ENCODE results near the gene GPR107.
A peak's percentile ranks its signal among the peaks of the same experiment; 100 is the strongest.
"Not testable (repeated sequence)": the region's sequence is repeated elsewhere in the genome, so short reads cannot be mapped to it uniquely, and the experiment has no call there.

Gene GPR107

GRCh38 chr9:130018265-130018664 is 35.4 kb upstream of the GPR107 start:
- Histone ChIP-seq H3K79me1 (ENCODE audit: low read length) (peaks cover under 1% of the 10 kb centered on the region), H3K23ac (ENCODE audit: low read length) (no peak overlapping the region), H2BK120ac (ENCODE audit: low read depth, low read length) (no peak overlapping the region), H2AK5ac (ENCODE audit: low read length) (no peak overlapping the region), H2BK15ac (replicated peaks; ENCODE audit: low read depth) (no peak overlapping the region), H3K4me1 (ENCODE audit: control insufficient read depth, low read depth, low read length) (no peaks in the 10 kb centered on the region), H3K9ac (ENCODE audit: low read length) (no peak overlapping the region), H3K27ac (ENCODE audit: low read depth, low read length) (no peak overlapping the region), H3K79me2 (ENCODE audit: control insufficient read depth, insufficient read depth, low read length) (no peaks in the 10 kb centered on the region), H3K18ac (ENCODE audit: low read length) (no peak overlapping the region), H3K4me2 (ENCODE audit: low read length) (no peak overlapping the region), H2BK5ac (ENCODE audit: low read length) (no peak overlapping the region), H3K4ac (ENCODE audit: low read depth, low read length) (no peak overlapping the region), H3K27me3 (ENCODE audit: insufficient read depth, low read length, poor library complexity) (no peaks in the 10 kb centered on the region), H3K36me3 (ENCODE audit: control insufficient read depth, insufficient read depth, low read length) (no peaks in the 10 kb centered on the region), H3K56ac (ENCODE audit: low read length) (no peak overlapping the region), H3K4me3 (ENCODE audit: low read length) (no peak overlapping the region), H4K5ac (ENCODE audit: low read length) (no peak overlapping the region), H4K8ac (ENCODE audit: low read depth, low read length) (no peak overlapping the region)
- DNase-seq: no peak
- WGBS (ENCODE audit: extremely low coverage, insufficient coverage, low lambda C conversion rate): no CpG with 5 or more reads among the region's 4 CpGs

DNA sequence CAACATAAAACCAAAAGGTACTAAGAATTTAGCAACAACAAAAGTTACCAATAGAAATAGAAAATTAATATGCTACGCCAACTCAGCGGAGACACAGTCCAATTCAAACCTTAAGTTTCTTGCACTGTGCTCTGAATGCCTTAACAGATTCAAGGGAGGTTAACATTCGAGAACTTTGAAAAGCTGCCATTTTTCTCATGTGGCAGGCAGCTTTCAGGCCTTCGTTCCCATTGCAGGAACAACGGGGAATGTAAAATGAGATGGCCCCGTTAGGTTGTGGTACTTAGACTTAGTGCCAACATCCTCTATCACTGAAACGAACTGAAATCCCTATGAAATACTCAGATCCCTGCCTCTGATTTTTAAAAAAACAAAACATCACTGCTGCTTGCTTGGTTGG is 33.1 kb upstream of the GPR107 start:
- Histone ChIP-seq H3K4me1 (ENCODE audit: control insufficient read depth, low read depth, low read length) (no peaks in the 10 kb centered on the region), H3K36me3 (ENCODE audit: control insufficient read depth, insufficient read depth, low read length) (no peaks in the 10 kb centered on the region), H3K4me3 (ENCODE audit: low read length) (no peak overlapping the region), H3K27me3 (ENCODE audit: insufficient read depth, low read length, poor library complexity) (no peaks in the 10 kb centered on the region), H4K5ac (ENCODE audit: low read length) (no peak overlapping the region), H3K56ac (ENCODE audit: low read length) (no peak overlapping the region), H3K79me1 (ENCODE audit: low read length) (peaks cover 1% of the 10 kb centered on the region), H4K8ac (ENCODE audit: low read depth, low read length) (no peak overlapping the region), H3K27ac (ENCODE audit: low read depth, low read length) (no peak overlapping the region), H3K4me2 (ENCODE audit: low read length) (no peak overlapping the region), H3K4ac (ENCODE audit: low read depth, low read length) (no peak overlapping the region), H2BK15ac (replicated peaks; ENCODE audit: low read depth) (no peak overlapping the region), H3K23ac (ENCODE audit: low read length) (no peak overlapping the region), H3K18ac (ENCODE audit: low read length) (no peak overlapping the region), H3K79me2 (ENCODE audit: control insufficient read depth, insufficient read depth, low read length) (no peaks in the 10 kb centered on the region), H2AK5ac (ENCODE audit: low read length) (no peak overlapping the region), H2BK5ac (ENCODE audit: low read length) (no peak overlapping the region), H2BK120ac (ENCODE audit: low read depth, low read length) (no peak overlapping the region), H3K9ac (ENCODE audit: low read length) (no peak overlapping the region)
- no peak for DNase-seq
- whole genome bisulfite sequencing (ENCODE audit: extremely low coverage, insufficient coverage, low lambda C conversion rate): no CpG with 5 or more reads among the region's 7 CpGs

GRCh38 chr9:130021123-130021522 is 32.6 kb upstream of the GPR107 start:
- no CpG with 5 or more reads among the region's 2 CpGs for WGBS (ENCODE audit: extremely low coverage, insufficient coverage, low lambda C conversion rate)
- Histone ChIP-seq H2BK5ac (ENCODE audit: low read length) (no peak overlapping the region), H3K4me2 (ENCODE audit: low read length) (no peak overlapping the region), H3K4me3 (ENCODE audit: low read length) (no peak overlapping the region), H3K79me2 (ENCODE audit: control insufficient read depth, insufficient read depth, low read length) (no peaks in the 10 kb centered on the region), H3K9ac (ENCODE audit: low read length) (no peak overlapping the region), H3K79me1 (ENCODE audit: low read length) (peaks cover 1% of the 10 kb centered on the region), H3K27ac (ENCODE audit: low read depth, low read length) (no peak overlapping the region), H4K8ac (ENCODE audit: low read depth, low read length) (no peak overlapping the region), H3K4me1 (ENCODE audit: control insufficient read depth, low read depth, low read length) (no peaks in the 10 kb centered on the region), H3K23ac (ENCODE audit: low read length) (no peak overlapping the region), H2BK120ac (ENCODE audit: low read depth, low read length) (no peak overlapping the region), H3K56ac (ENCODE audit: low read length) (no peak overlapping the region), H3K36me3 (ENCODE audit: control insufficient read depth, insufficient read depth, low read length) (no peaks in the 10 kb centered on the region), H2AK5ac (ENCODE audit: low read length) (no peak overlapping the region), H2BK15ac (replicated peaks; ENCODE audit: low read depth) (no peak overlapping the region), H3K18ac (ENCODE audit: low read length) (no peak overlapping the region), H3K4ac (ENCODE audit: low read depth, low read length) (no peak overlapping the region), H3K27me3 (ENCODE audit: insufficient read depth, low read length, poor library complexity) (no peaks in the 10 kb centered on the region), H4K5ac (ENCODE audit: low read length) (no peak overlapping the region)
- DNase-seq: no peak

- not testable (repeated sequence) for H3K79me1 ChIP-seq (ENCODE audit: low read length); H3K4me3 ChIP-seq (ENCODE audit: low read length); H3K4ac ChIP-seq (ENCODE audit: low read depth, low read length); DNase-seq; H2BK120ac ChIP-seq (ENCODE audit: low read depth, low read length); H4K8ac ChIP-seq (ENCODE audit: low read depth, low read length); H2BK5ac ChIP-seq (ENCODE audit: low read length); H3K79me2 ChIP-seq (ENCODE audit: control insufficient read depth, insufficient read depth, low read length); H3K56ac ChIP-seq (ENCODE audit: low read length); H2AK5ac ChIP-seq (ENCODE audit: low read length); H3K27ac ChIP-seq (ENCODE audit: low read depth, low read length); H3K4me2 ChIP-seq (ENCODE audit: low read length); H3K36me3 ChIP-seq (ENCODE audit: control insufficient read depth, insufficient read depth, low read length); H2BK15ac ChIP-seq (replicated peaks; ENCODE audit: low read depth); H3K27me3 ChIP-seq (ENCODE audit: insufficient read depth, low read length, poor library complexity); H3K9ac ChIP-seq (ENCODE audit: low read length); H4K5ac ChIP-seq (ENCODE audit: low read length); H3K18ac ChIP-seq (ENCODE audit: low read length); H3K23ac ChIP-seq (ENCODE audit: low read length); H3K4me1 ChIP-seq (ENCODE audit: control insufficient read depth, low read depth, low read length)
- WGBS (ENCODE audit: extremely low coverage, insufficient coverage, low lambda C conversion rate): no CpG with 5 or more reads among the region's 3 CpGs
Observed at GRCh38 chr9:130021842-130022241, 31.9 kb upstream of the GPR107 start.

GRCh38 chr9:130022566-130023143 is 31.1 kb upstream of the GPR107 start:
- no peak overlapping the region for H3K4me2 ChIP-seq (ENCODE audit: low read length)
- no peak overlapping the region for H3K4ac ChIP-seq (ENCODE audit: low read depth, low read length)
- no peak overlapping the region for H4K8ac ChIP-seq (ENCODE audit: low read depth, low read length)
- H2AK5ac ChIP-seq (ENCODE audit: low read length): no peak overlapping the region
- no peak overlapping the region for H3K9ac ChIP-seq (ENCODE audit: low read length)
- H4K5ac ChIP-seq (ENCODE audit: low read length): no peak overlapping the region
- H2BK120ac ChIP-seq (ENCODE audit: low read depth, low read length): no peak overlapping the region
- no peak overlapping the region for H3K18ac ChIP-seq (ENCODE audit: low read length)
- no peak overlapping the region for H3K23ac ChIP-seq (ENCODE audit: low read length)
- no peak overlapping the region for H3K27ac ChIP-seq (ENCODE audit: low read depth, low read length)
- no CpG with 5 or more reads among the region's 8 CpGs for WGBS (ENCODE audit: extremely low coverage, insufficient coverage, low lambda C conversion rate)
- no peaks in the 10 kb centered on the region for H3K79me2 ChIP-seq (ENCODE audit: control insufficient read depth, insufficient read depth, low read length)
- no peak overlapping the region for H2BK5ac ChIP-seq (ENCODE audit: low read length)
- H3K56ac ChIP-seq (ENCODE audit: low read length): no peak overlapping the region
- no peak overlapping the region for H2BK15ac ChIP-seq (replicated peaks; ENCODE audit: low read depth)
- peaks cover 1% of the 10 kb centered on the region for H3K79me1 ChIP-seq (ENCODE audit: low read length)
- no peak for DNase-seq
- no peak overlapping the region for H3K4me3 ChIP-seq (ENCODE audit: low read length)
- H3K4me1 ChIP-seq (ENCODE audit: control insufficient read depth, low read depth, low read length): no peaks in the 10 kb centered on the region
- no peaks in the 10 kb centered on the region for H3K36me3 ChIP-seq (ENCODE audit: control insufficient read depth, insufficient read depth, low read length)
- H3K27me3 ChIP-seq (ENCODE audit: insufficient read depth, low read length, poor library complexity): no peaks in the 10 kb centered on the region

DNA sequence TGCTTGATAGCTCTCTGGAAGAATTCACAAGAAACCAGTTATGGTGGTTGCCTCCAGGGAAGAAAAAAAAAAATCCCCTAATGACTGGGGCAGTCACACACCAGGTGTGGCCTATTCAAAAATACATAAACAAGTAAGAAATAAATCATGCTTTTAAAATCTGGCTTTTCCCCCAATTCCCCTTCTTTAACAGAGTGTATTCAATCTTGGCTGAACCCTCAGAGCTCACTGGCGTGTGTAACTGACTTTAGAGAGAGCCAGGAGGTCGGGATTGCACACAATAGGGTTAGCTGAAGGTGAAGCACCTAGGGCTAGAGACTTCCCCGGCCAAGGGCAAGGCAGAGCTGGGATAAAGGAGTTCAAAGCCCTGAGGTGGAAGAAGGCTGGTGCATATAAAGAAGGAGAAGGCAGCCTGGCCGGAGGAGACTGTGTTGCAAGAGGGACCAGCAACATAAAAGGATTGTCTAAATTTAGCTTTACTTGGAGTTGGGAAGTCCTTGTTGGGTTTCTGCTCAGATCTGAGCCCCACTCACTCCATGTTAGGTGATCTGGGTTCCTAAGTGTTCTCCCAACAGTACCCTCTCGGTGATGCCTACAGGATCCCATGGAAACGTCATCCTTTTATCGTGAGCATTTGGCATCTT is 30.4 kb upstream of the GPR107 start:
- no peak overlapping the region for H2BK15ac ChIP-seq (replicated peaks; ENCODE audit: low read depth)
- peak; percentile 32 for DNase-seq
- no peaks in the 10 kb centered on the region for H3K79me2 ChIP-seq (ENCODE audit: control insufficient read depth, insufficient read depth, low read length)
- no peaks in the 10 kb centered on the region for H3K36me3 ChIP-seq (ENCODE audit: control insufficient read depth, insufficient read depth, low read length)
- H2BK120ac ChIP-seq (ENCODE audit: low read depth, low read length): no peak overlapping the region
- no peak overlapping the region for H3K4me3 ChIP-seq (ENCODE audit: low read length)
- peaks cover 3% of the 10 kb centered on the region for H3K79me1 ChIP-seq (ENCODE audit: low read length)
- no peak overlapping the region for H3K4ac ChIP-seq (ENCODE audit: low read depth, low read length)
- no peak overlapping the region for H3K27ac ChIP-seq (ENCODE audit: low read depth, low read length)
- WGBS (ENCODE audit: extremely low coverage, insufficient coverage, low lambda C conversion rate): no CpG with 5 or more reads among the region's 7 CpGs
- H2BK5ac ChIP-seq (ENCODE audit: low read length): no peak overlapping the region
- no peak overlapping the region for H3K56ac ChIP-seq (ENCODE audit: low read length)
- no peak overlapping the region for H3K18ac ChIP-seq (ENCODE audit: low read length)
- no peak overlapping the region for H4K8ac ChIP-seq (ENCODE audit: low read depth, low read length)
- no peak overlapping the region for H3K4me2 ChIP-seq (ENCODE audit: low read length)
- no peak overlapping the region for H2AK5ac ChIP-seq (ENCODE audit: low read length)
- H3K23ac ChIP-seq (ENCODE audit: low read length): no peak overlapping the region
- H4K5ac ChIP-seq (ENCODE audit: low read length): no peak overlapping the region
- no peak overlapping the region for H3K9ac ChIP-seq (ENCODE audit: low read length)
- H3K4me1 ChIP-seq (ENCODE audit: control insufficient read depth, low read depth, low read length): no peaks in the 10 kb centered on the region
- H3K27me3 ChIP-seq (ENCODE audit: insufficient read depth, low read length, poor library complexity): no peaks in the 10 kb centered on the region

Data from mesendoderm (in vitro differentiated cells).